ENCODE measurements around the gene CAPN11.
"Not testable (repeated sequence)": the region's sequence is repeated elsewhere in the genome, so short reads cannot be mapped to it uniquely, and the experiment has no call there.

The CAPN11 gene

DNA sequence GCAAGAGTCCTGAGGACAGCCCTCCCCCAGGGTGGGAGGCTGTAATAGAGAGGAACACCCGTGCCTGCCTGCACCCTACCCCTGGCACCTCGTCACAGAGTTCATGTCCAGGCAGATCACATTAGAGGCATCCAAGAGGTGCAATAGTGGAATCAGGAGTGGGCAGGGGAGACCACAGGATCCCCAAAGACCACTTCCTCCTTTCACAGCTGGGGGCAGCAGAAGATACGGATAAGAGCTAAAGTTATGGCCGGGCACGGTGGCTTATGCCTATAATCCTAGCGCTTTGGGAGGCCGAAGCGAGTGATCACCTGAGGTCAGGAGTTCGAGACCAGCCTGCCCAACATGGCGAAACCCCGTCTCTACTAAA is 1.5 kb upstream of the CAPN11 start:
- DNase-seq, result no peak

DNA sequence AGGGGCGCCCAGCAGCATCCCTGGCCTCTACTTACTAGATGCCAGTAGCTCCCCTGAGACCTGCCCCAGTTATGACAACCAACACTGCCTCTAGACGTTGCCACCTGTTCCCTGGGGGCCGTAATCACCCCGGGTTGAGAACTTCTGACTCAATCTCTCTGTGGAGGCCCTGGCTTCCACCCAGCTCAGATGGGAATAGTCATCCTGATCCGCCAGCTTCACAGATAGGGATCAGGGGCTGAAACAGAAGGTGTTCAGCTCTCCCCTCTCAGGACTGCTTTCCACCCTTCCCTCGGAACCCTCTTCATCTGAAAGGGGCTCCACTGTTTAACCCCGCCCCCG is 3.3 kb downstream of the CAPN11 start:
- no peak for DNase-seq

DNA sequence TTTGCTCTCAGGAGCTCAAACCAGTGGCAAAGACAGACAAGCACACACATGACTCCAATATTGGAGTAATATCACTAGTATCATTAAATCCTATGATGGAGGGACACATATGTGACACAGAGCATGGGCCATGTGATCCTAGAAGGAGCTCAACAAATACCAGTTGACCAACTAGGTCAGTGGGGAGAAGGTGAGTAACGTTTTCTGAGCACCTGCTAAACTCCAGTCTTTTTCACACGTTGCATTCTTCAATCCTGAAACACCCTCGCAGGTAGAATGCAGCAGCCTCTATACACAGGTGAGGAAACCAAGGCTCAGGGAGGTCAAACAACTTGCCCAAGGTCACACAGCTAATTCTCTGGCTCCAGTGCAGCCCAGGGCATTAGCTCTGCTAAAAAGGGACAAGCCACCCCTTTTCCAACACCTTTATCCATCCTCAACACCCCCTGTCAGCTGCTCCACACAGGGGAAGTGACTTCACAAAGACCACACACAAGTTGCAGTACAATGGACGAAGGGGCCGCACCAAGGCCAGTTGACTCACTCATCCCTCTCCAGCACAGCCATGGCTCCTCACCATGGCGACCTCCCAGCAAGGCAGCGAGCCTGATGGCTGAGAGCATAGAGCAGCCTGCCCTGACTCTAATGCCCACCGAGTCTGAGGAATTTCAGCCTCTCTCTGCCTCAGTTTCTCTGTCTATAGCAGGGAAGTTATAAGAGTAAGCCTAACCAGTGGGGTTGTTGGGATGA is 4.4 kb downstream of the CAPN11 start:
- DNase-seq, result no peak

DNA sequence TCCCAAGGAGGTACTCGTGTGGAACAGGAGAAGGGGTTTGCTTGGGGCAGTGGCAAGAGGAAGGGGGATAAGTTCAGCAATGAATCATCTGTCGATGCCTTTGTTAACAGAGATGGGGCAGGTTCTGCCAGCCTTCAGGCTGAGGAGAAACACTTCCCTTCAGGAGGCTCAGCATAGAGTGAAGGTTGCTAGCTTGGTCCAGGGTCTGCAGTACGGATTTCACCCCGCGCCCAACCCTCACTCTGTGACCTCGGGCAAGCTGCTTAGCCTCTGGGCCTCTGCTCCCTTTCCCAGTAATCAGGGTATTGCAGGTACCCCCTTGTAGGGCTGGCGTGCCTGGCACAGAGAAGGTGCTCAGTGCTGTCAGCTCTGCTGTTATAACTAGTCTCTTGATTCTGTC is 7.5 kb downstream of the CAPN11 start:
- no peak for DNase-seq

DNA sequence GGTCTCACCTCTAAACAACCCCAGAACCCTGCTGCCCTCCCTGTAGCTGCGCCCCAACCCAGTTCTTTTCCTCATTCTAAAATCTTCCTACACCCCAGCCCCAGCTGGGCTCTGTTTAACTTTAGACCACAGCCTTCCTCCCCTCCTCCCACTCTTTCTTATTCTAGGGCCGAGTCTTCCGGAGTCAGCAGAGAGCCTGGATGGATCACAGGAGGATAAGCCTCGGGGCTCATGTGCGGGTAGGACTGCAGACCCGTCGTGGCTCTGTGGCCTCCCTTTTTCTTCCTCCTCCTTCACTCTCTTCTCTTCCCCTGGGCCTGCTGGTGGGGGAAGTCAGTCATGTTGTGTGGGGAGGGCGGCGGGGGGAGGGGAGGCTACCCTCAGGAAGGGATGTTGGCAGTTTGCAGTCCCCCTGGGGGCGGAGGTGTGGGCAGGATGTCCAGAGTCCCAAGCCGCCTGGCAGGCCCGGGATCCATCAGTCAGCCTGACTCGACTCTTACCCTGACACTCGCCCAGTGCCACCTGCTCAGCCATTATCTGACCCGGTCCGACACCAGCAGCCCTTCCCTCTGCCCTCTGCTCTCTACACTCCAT is 8.1 kb downstream of the CAPN11 start:
- DNase-seq, result no peak

DNA sequence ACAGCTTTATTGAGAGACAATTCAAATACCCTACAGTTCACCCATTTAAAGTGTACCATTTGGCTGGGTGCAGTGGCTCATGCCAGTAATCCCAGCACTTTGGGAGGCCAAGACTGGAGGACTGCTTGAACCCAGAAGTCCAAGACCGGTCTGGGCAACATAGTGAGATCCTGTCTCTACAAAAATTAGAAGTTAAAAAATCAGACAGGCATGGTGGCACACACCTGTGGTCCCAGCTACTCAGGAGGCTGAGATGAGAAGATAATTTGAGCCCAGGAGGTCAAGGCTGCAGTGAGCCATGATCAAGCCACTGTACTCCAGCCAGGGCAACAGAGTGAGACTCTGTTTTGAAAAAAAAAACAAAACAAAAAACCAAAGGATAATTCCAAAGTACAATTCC is 8.9 kb downstream of the CAPN11 start:
- no peak for DNase-seq

DNA sequence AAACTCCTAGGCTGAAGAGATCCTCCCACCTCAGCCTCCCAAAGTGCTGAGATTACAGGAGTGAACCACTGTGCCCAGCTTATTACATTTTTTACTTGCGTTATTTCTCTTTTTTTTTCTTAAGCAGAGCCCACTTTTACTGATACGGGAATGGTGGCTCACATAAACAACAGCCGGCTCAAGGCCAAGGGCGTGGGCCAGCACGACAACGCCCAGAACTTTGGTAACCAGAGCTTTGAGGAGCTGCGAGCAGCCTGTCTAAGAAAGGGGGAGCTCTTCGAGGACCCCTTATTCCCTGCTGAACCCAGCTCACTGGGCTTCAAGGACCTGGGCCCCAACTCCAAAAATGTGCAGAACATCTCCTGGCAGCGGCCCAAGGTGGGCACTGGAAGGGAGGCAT is 10.5 kb downstream of the CAPN11 start:
- no peak for DNase-seq

DNA sequence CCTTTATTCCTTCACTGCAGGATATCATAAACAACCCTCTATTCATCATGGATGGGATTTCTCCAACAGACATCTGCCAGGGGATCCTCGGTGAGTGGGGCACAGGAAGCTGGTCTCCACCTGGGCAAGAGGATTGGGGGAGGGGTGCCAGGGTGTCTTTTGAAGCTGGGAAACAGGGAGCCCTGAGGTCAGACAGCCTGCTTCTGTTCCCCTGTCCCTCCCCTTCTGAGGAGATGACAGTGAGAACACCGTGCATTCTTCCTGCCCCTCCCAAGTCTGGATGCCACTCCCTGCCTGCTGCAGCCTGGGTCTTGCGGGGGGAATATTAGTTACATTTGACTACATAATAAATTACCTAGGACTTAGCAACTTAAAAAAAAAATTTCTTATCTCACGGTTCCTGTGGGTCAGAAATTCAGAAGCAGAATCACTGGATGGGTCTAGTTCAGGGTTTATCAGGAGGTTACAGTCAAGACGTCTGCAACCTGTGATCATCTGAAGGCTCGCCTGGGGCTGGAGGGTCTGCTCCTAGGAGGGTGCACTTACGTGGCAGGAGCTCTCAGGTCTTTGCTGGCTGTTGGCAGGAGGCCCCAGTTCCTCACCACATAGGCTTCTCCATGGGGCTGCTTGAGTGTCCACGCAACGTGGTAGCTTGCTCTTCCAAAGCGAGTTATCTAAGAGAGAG is 11.4 kb downstream of the CAPN11 start:
- no peak for DNase-seq

DNA sequence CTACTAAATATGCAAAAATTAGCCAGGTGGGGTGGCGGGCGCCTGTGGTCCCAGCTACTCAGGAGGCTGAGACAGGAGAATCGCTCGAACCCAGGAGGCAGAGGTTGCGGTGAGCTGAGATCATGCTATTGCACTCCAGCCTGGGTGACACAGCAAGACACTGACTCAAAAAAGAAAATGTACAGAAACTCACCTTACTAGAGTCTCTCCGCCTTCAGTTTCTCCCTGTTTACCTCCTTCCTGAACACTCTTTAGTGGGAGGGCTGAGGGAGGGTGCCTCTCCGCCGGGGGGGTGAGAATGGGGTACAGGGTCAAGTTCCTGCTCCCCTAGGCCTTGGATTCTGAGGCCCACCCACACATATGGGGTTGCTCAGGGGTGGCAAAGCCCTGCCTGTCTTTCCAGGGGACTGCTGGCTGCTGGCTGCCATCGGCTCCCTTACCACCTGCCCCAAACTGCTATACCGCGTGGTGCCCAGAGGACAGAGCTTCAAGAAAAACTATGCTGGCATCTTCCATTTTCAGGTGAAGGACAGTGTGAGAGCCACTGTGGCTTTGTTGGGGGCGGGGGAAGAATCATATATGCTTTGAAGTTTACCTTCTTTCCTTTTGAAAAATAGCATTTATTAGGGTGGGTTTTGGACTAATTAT is 13.4 kb downstream of the CAPN11 start:
- no peak for DNase-seq

DNA sequence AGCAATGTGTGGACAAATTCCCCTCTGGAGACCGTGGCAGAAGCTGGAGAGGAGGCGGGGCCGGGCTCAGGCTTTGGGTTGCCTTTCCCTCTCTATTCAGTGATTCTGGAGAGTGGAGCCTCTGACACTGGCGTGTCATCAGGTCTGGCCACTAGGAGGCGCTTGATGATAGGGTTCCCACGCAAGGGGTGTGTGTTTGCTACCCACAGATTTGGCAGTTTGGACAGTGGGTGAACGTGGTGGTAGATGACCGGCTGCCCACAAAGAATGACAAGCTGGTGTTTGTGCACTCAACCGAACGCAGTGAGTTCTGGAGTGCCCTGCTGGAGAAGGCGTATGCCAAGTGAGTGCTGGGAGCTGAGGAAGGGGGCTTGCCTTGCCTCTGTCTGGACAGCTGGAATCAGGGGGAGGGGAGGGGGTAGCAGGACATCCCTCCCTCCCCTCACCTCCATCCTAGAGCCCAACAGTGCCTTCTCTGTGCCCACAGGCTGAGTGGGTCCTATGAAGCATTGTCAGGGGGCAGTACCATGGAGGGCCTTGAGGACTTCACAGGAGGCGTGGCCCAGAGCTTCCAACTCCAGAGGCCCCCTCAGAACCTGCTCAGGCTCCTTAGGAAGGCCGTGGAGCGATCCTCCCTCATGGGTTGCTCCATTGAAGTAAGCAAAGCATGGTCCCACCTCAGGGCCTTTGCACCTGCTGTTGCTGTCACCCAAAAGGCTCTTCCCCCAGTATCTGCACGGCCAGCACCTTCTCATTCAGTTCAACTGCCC is 14.3 kb downstream of the CAPN11 start:
- peak; percentile 43 to 73 (median 60) for DNase-seq

DNA sequence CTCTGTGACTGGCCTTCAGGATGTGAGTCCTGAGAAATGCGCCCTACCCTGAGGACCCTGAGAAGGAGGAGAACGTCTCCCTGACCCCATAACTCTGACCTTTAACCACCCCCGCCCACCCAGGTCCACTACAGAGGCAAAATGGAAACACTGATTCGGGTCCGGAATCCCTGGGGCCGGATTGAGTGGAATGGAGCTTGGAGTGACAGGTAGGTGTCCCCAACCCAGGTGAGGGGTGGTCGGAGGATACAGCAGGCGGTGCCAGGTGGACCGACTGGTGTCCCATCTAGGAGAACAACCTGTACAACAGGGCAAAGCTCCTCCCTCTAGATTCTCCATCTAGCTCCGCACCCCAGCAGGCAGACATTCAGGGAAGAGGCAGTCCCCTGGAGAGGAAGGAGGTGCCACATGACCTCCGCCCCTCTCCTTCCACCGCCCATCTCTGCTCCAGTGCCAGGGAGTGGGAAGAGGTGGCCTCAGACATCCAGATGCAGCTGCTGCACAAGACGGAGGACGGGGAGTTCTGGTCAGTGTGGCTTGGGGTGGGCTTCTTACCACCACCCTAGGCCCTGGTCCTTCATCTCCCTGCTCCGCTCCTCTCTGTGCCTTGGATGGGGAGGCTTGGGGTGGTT is 17.6 kb downstream of the CAPN11 start:
- DNase-seq, result no peak

DNA sequence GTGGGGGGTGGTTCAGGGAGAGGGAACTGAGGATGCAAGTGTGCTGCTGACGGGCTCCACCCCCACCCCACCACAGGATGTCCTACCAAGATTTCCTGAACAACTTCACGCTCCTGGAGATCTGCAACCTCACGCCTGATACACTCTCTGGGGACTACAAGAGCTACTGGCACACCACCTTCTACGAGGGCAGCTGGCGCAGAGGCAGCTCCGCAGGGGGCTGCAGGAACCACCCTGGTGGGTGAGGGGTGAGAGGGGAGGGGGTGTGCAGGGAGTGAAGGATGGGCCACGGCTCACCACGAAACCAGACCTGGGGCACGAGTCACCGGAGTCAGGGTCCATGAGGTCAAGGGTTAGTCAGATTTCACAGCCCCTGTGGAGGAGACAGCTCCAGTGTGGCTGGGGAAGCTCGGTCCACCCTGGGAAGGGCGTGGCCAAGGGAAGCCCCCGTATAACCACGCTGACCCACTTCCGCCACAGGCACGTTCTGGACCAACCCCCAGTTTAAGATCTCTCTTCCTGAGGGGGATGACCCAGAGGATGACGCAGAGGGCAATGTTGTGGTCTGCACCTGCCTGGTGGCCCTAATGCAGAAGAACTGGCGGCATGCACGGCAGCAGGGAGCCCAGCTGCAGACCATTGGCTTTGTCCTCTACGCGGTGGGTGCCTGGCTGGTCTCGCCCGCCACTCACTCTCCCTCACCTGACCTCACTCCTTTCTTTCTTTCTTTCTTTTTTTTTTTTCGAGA is 18.3 kb downstream of the CAPN11 start:
- no peak for DNase-seq

DNA sequence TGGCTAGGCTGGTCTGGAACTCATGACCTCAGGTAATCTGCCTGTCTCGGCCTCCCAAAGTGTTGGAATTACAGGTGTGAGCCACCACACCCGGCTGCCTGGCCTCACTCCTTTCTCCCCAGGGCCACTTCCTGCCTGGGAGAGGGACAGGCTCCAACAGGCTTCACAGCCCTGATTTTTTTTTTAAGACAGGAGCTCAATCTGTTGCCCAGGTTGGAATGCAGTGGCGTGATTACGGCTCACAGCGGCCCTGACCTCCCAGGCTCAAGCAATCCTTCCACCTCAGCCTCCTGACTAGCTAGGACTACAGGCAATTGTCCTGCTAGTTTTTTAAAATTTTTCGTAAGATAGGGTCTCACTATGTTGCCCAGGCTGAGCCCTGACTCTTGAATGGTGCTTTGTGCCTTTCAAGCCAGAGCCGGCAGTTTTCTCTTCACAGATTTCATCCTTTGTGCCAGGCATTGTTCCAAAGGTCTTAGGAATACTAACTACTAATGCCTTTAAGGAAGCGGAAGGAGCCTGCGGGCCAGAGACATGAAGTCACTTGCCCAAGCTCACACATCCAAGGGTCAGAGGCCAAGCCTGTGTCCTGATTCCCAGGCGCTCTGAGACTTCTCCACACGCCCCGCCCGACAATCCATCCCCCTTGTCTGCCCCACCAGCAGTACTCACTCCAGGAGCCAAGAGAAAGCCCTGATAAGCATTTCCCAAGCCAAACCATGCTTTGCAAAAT is 19.2 kb downstream of the CAPN11 start:
- DNase-seq, result no peak

DNA sequence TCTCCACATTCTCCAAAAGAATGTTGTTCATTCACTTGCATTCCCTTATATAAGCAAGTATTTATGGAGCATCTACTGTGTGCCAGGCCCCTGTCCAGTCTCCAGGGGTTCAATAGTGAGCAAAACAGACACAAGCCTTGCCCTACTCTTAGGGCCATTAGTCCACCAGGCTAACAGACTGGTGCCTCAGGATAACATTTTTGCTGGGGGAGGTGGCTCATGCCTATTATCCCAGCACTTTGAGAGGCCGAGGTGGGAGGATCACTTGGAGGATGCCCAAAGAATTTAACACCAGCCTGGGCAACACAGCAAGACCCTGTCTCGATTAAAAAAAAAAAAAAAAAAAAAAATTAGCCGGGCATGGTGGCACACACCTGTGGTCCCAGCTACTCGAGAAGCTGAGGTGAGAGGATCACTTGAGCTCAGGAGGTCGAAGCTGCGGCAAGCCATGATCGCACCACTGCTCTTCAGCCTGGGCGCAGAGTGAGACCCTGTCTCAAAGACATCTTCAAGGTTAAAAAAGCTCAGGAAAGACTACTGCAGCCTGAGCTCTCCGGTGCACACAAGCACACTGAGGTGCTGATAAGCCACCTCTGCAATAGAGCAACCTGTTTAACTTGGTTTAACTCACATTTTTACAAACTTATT is 19.9 kb downstream of the CAPN11 start:
- no peak for DNase-seq

DNA sequence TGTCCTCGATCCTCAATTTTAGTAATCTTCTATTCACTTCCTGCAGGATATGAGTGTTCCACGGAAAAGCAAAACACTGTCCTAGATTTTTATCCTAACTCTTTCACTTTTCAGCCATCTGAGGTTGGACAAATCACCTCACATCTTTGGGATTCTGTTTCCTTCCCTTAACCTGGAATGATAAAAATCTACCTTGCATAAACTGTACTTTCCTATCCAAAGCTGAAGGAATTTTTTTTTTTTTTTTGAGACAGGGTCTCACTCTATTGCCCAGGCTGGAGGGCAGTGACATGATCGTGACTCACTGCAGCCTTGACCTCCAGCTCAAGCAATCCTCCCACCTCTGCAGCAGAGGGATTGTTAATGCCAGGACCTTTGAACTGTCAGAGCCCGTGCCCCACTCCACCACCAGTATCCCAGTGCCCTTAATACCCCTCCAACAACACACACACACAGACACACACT is 20.5 kb downstream of the CAPN11 start:
- no peak for DNase-seq

DNA sequence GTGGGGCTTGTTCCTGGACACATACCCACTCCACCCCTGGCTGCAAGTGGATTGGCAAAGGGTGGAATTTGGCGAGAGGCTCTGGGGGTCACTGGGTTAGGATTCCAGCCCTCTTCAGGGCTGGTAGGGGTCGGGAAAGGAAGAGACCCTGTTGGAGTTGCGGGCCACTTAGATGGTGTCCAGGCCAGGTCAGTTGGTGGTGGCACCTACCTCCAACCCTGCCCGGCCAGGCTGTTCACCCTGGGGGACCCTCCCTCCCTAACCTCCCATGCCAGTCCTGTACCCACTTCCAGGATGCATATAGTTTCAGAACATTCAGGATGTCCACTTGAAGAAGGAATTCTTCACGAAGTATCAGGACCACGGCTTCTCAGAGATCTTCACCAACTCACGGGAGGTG is 21.0 kb downstream of the CAPN11 start:
- DNase-seq, result no peak

DNA sequence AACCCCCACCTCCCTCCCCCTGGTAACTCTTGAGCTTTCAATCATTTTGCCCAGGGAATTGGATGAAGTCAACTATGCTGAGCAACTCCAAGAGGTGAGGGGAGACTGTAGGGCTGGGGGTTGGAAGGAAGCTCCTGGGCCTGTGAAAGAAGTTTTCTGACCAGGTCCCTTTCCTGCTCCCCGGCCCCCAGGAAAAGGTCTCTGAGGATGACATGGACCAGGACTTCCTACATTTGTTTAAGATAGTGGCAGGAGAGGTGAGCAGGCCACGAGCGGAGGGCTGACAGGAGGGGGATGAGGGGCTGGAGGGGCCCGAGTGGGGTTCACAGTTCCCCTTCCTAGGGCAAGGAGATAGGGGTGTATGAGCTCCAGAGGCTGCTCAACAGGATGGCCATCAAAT is 21.8 kb downstream of the CAPN11 start:
- no peak for DNase-seq

DNA sequence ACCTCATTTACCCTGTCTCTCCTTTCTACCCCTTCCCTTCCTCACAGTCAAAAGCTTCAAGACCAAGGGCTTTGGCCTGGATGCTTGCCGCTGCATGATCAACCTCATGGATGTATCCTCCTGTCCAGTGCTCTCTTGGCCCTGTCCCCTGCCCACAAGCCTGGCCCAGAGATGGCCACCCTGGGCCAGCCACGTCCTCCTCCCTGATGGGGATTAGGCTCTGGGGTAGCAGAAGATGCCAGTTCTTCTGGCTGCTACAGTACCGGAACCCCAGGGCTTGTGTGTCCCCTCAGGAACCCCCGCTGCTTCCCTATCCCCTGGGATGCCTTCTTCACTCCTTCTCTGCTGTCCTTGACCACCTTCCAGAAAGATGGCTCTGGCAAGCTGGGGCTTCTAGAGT is 22.3 kb downstream of the CAPN11 start:
- DNase-seq, result no peak

DNA sequence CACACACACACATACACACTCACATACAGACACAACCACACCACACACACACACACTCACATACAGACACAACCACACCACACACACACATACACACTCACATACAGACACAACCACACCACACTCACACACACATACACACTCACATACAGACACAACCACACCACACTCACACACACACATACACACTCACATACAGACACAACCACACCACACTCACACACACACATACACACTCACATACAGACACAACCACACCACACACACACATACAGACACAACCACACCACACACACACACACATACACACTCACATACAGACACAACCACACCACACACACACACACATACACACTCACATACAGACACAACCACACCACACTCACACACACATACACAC is 23.2 kb downstream of the CAPN11 start:
- DNase-seq, result not testable (repeated sequence)

DNA sequence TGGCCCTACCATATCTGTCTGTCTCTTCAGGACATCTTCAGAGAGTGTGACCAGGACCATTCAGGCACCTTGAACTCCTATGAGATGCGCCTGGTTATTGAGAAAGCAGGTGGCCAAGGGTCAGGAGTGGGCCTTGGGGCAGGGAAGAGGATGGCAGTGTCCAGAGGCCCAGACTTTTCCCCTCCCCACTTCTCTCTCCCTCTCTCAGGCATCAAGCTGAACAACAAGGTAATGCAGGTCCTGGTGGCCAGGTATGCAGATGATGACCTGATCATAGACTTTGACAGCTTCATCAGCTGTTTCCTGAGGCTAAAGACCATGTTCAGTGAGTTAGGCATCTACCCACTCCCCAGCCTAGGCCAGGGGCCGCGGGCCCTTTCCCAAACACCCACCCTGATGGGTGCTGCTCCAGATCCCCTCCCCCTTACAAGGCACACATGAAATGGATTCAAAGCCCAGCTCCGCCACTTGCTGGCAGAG is 24.3 kb downstream of the CAPN11 start:
- no peak for DNase-seq

Measured in stimulated activated naive CD4-positive, alpha-beta T cell (primary cell).